Brain microvascular endothelial cell (primary cell): Measurements from ENCODE around the gene VPS25.

Experiments
- DNase-seq: peaks from one replicate; pipeline ENCODE4 v3.0.0-alpha.2; 2020
- H3K27ac ChIP-seq: fragments of 250-450 bp; sonication (Bioruptor Pico); 2 replicates; pipeline ENCODE4 v1.5.1; 2020; ENCODE audit warnings: mild to moderate bottlenecking, moderate library complexity
- H3K27me3 ChIP-seq: fragments of 250-450 bp; sonication (Bioruptor Pico); replicated peaks from 2 replicates; pipeline ENCODE4 v1.5.1; 2020; ENCODE audit warnings: mild to moderate bottlenecking
- H3K36me3 ChIP-seq: fragments of 250-450 bp; sonication (Bioruptor Pico); replicated peaks from 2 replicates; pipeline ENCODE4 v1.5.1; 2020; ENCODE audit warnings: mild to moderate bottlenecking
- H3K4me3 ChIP-seq: 2 replicates; pipeline ENCODE4 v1.5.1; 2011; ENCODE audit warnings: low read depth, mild to moderate bottlenecking, control low read depth, low read length, moderate library complexity
- CTCF ChIP-seq: IDR thresholded peaks from 2 replicates; pipeline ENCODE4 v1.5.1; 2011; ENCODE audit warnings: low read depth, mild to moderate bottlenecking, moderate library complexity, low read length, control low read depth, inconsistent platforms; ENCODE audit errors: missing control alignments
- in situ Hi-C: cut with HindIII; loops from 2 replicates; pipeline ENCODE4 v1.10.0; 2017; ENCODE audit warnings: low sequenced_read_pairs, low pct_ligation_motif_present

VPS25 gene

DNA sequence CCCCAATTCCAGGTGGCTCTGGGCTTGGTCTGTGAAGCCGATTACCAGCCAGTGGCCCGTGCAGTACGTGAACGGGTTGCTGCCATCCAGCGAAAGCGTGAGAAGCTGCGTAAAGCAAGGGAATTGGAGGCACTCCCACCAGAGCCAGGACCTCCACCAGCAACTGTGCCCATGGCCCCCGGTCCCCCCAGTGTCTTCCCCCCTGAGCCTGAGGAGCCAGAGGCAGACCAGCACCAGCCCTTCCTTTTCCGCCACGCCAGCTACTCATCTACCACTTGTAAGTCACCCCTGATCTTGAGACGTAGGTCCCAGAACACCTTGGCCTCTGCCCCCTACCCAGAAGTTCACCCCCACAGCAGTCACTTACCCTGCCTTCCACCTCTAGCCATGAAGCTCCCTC is 14.0 kb downstream of the VPS25 start:
- no peak overlapping the region for H3K4me3 ChIP-seq
- H3K36me3 ChIP-seq = peaks cover 15% of the 10 kb centered on the region
- no peak for DNase-seq
- no peaks in the 10 kb centered on the region for H3K27me3 ChIP-seq
- no peak overlapping the region for H3K27ac ChIP-seq
- no peak for TF ChIP-seq CTCF
- in situ Hi-C loops = no loop called here

GRCh38 chr17:42791948-42792347 is 18.7 kb downstream of the VPS25 start:
- in situ Hi-C loops = no loop called here
- no peak for TF ChIP-seq CTCF

GRCh38 chr17:42792545-42792944 is 19.3 kb downstream of the VPS25 start:
- no peak for TF ChIP-seq CTCF
- Histone ChIP-seq H3K4me3 (no peak overlapping the region), H3K27ac (no peak overlapping the region), H3K36me3 (peaks cover 10% of the 10 kb centered on the region), H3K27me3 (no peaks in the 10 kb centered on the region)
- no peak for DNase-seq
- in situ Hi-C loops = no loop called here

More at GRCh38 chr17:42791948-42792347, 18.7 kb downstream of the VPS25 start:
- H3K27ac ChIP-seq = no peak overlapping the region
- no peak for DNase-seq
- H3K36me3 ChIP-seq = peaks cover 15% of the 10 kb centered on the region
- no peaks in the 10 kb centered on the region for H3K27me3 ChIP-seq
- no peak overlapping the region for H3K4me3 ChIP-seq

GRCh38 chr17:42795061-42795460 is 21.8 kb downstream of the VPS25 start:
- H3K4me3 ChIP-seq = no peak overlapping the region

DNA sequence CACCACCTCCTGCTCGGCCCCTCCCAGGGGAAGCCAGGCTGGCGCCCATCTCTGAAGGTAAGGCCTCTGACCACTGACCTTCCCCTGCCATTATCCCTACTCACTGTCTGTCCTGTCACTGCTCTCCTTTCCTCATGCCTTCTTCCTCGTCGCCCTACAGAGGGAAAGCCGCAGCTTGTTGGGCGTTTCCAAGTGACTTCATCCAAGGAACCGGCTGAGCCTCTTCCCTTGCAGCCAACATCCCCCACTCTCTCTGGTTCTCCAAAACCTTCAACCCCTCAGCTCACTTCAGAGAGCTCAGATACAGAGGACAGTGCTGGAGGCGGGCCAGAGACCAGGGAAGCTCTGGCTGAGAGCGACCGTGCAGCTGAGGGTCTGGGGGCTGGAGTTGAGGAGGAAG is 22.2 kb downstream of the VPS25 start:
- Histone ChIP-seq H3K27ac (no peak overlapping the region), H3K36me3 (no peaks in the 10 kb centered on the region), H3K27me3 (no peaks in the 10 kb centered on the region), H3K4me3 (no peak overlapping the region)
- in situ Hi-C loops = no loop called here
- no peak for DNase-seq
- TF ChIP-seq CTCF = no peak

More at GRCh38 chr17:42795061-42795460, 21.8 kb downstream of the VPS25 start:
- TF ChIP-seq CTCF = no peak
- no peaks in the 10 kb centered on the region for H3K27me3 ChIP-seq
- no peak for DNase-seq
- H3K36me3 ChIP-seq = no peaks in the 10 kb centered on the region
- H3K27ac ChIP-seq = no peak overlapping the region
- in situ Hi-C loops = no loop called here

GRCh38 chr17:42796066-42796758 is 23.0 kb downstream of the VPS25 start:
- no peak overlapping the region for H3K4me3 ChIP-seq
- TF ChIP-seq CTCF = no peak
- in situ Hi-C loops = no loop called here

More at GRCh38 chr17:42796066-42796758, 23.0 kb downstream of the VPS25 start:
- Histone ChIP-seq H3K27ac (no peak overlapping the region), H3K27me3 (no peaks in the 10 kb centered on the region), H3K36me3 (no peaks in the 10 kb centered on the region)
- no peak for DNase-seq
